ENCODE results near the gene NMNAT3.

DNA sequence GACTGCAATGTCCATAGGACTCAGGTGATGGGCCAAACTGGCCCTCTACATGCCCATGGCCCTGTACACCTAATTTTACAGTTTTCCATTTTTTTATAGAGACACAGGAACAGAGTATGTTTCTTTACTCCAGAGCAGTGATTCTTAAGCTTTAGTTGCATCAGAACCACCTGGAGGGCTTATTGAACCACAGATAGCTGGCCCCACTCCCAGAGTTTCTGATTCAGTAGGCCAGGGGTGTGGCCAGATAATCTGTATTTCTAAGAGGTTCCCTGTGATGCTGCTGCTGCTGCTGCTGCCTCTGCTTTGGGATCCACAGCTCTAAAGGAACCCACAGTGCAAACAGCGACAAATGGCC, 143.3 kb downstream of the NMNAT3 start:
- TF ChIP-seq, protein P1, sequence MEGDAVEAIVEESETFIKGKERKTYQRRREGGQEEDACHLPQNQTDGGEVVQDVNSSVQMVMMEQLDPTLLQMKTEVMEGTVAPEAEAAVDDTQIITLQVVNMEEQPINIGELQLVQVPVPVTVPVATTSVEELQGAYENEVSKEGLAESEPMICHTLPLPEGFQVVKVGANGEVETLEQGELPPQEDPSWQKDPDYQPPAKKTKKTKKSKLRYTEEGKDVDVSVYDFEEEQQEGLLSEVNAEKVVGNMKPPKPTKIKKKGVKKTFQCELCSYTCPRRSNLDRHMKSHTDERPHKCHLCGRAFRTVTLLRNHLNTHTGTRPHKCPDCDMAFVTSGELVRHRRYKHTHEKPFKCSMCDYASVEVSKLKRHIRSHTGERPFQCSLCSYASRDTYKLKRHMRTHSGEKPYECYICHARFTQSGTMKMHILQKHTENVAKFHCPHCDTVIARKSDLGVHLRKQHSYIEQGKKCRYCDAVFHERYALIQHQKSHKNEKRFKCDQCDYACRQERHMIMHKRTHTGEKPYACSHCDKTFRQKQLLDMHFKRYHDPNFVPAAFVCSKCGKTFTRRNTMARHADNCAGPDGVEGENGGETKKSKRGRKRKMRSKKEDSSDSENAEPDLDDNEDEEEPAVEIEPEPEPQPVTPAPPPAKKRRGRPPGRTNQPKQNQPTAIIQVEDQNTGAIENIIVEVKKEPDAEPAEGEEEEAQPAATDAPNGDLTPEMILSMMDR (IDR thresholded peaks at IDR 0.05; ENCODE audit: low read length) = no peak
- TF ChIP-seq EZH2 (IDR thresholded peaks at IDR 0.05; ENCODE audit: borderline replicate concordance, low read length) = no peak

All from OCI-LY1 (cell line).